G401 (cell line): ENCODE data around the gene STK24. TPM values are rescaled to one million over a fixed set of nuclear protein-coding genes. Genes with fewer than 3 reads are reported as not detected.

Experiments used
- DNase-seq: peaks from one replicate; pipeline ENCODE4 v3.0.0-alpha.2; 2015; ENCODE audit warnings: low spot score
- in situ Hi-C: cut with HindIII; loops from 2 replicates; pipeline ENCODE4 v1.10.0; 2016; ENCODE audit warnings: low sequenced_read_pairs, mixed read lengths
- total RNA-seq: library from RNA; depleted of rRNA; stranded (reverse); fragments of >200 nt; shearing (Covaris generic); gene quantifications from 2 replicates; pipeline ENCODE4 v1.2.3, GENCODE V29; 2014

Gene STK24
- total RNA-seq, 1 experiment from 2014 or later: 96.3 TPM

DNA sequence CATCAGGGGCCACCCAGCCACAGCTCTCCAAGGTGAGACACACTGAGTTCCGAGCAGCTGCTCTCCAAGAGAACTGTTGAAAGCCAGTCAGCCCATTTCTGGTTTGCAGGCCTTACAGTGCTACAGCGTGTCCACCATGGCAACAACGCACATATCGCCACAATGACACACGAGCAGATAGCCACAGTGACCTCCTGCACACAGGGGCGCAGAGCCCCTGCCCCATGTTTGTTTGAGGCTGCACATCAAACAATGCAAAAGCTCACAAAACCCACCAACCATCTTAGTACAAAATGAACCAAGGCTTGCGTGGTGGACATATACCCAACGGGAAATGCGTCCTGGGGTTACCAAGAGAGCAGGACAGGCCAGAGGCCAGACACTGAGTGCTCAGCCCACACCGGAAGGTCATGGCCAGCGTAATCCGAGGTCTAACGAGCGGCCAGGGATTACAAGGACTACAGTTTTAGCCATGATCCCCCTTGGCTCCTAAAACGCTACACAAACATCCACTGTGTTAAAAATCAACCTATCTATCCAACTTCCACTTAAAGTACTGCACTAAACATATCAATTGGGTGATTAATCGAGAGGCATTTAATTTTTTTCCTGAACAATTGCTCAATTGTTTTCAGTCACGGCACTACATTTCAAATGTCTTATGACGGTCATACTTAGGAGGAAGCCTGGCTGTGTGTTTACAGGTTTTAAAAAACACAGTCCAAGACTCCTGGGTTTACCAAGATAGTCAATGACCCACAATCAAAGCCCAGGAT, 56.0 kb downstream of the STK24 start:
- DNase-seq: no peak
- in situ Hi-C loops: no loop called here

DNA sequence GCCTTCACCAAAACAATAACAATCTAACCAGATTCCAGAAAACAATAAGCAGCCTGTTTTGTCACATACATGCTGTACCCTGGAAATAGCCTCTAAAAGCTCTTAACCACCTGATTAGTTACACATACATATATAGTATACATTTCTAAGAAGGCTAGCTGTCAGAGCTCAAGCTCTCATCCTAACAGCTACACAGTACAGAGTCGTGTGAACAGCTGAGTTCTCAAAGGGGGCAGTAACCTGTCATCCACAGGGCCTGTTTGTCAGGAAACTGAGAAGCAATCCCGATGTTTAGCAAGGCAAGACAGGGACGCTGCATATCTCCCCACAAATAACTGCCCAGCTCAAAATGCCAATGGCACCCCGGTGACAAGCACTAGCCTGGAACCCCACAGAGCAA, 56.9 kb downstream of the STK24 start:
- DNase-seq: peak; percentile 34

DNA sequence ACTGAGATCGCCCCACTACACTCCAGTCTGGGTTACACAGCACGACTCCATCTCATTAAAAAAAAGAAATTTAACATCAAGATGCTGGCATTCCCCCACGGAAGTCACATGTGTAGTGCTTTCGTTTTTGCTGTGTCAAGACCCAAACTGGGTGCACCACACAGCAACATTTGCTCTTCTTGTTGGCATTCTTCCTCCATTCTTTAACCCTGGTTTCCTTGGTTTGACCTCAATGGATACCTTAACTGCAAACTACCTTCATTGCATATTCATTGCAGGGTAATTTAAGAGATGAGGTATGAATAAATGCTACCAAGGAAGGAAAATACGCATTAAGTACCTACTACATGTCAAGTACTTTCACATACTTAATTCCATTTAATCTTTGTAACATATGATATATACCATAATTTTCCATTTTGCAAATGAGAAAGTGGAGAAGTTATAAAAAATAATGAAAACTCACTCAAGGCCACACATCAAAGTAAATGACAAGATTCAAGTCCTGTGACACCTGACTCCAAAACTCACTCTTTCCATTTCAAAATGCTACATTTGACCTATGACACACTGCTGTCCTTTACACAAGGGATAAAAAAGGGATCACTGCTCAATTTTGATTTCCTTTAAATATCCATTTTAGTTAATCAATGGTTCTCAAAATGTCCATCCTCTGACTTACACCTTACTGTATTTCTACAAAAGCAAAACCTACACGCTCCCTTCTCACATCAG, 59.2 kb downstream of the STK24 start:
- no peak for DNase-seq
- in situ Hi-C loops: no loop called here

More for the DNA sequence above, 56.9 kb downstream of the STK24 start:
- in situ Hi-C loops: no loop called here

GRCh38 chr13:98515818-98516465, 61.0 kb downstream of the STK24 start:
- in situ Hi-C loops: no loop called here
- DNase-seq: no peak

- DNase-seq: no peak
- in situ Hi-C loops: no loop called here
These were observed 62.6 kb downstream of the STK24 start for GRCh38 chr13:98514288-98514687.

DNA sequence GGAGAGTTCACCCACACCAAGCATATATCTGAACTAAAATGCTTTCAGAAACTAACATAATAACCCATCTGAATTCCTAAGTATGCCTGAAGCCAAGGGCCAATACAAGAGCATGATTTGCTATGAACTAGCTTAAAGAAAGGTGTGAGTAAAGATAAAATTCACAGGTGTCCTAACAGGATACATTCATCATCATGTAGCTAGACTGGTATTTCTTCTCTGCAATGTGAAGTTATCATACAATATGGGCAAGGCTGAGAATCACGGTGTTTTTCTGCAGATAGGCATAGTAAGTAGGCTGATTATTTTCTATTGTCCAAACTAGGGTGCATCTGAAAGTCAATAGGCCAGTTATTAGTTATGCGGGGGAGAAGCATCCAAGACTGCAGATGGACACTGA, 63.1 kb downstream of the STK24 start:
- in situ Hi-C loops: no loop called here

DNA sequence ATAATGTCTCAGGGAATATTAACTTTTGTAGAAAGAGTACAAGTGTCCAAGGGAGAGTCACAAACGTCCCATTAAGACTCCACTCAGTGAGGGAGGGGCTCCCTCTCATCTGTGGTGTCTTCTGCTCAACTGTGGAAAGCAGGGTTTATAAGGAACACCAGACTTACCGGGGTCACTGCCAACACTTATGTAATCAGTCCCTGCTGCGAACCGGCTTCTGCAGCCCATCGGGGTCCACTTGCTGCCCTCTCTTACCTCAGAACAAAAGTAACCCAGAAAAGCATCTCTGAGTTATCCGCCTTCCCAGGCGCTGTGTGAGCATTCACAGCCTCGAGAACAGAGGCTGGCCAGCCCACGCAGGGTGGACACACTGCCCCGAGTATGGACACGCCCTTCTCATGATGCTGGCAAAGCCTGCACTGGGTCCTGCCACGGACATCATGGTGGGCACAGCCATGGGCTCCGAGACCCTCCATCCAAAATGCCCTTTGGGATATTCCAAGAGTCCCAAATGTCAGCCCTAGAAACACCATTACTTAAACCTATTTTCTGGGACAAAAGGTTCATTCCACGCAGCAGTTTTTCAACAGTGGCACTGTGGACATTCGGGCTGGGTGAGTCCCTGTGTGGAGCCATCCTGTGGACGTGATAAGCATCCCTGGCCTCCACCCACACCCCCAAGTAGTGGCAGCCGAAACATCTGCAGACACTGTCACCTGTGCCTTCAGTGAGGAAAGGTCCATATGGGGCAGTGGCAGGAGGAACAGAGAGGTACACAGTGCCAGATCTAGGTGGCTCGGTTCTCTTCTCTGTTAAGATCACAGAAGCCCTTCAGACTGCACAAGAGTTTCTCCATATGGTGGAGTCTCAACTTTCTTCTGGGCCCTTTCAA, 63.9 kb downstream of the STK24 start:
- peak; percentile 62 for DNase-seq
- in situ Hi-C loops: no loop called here

More for the DNA sequence above, 63.1 kb downstream of the STK24 start:
- no peak for DNase-seq

- in situ Hi-C loops: no loop called here
- DNase-seq: no peak
These were observed 65.5 kb downstream of the STK24 start for GRCh38 chr13:98511435-98511834.

GRCh38 chr13:98510156-98510509, 66.8 kb downstream of the STK24 start:
- DNase-seq: no peak
- in situ Hi-C loops: no loop called here

- DNase-seq: no peak
- in situ Hi-C loops: no loop called here
These were observed 67.4 kb downstream of the STK24 start for GRCh38 chr13:98509271-98510155.

- in situ Hi-C loops: no loop called here
These were observed 68.2 kb downstream of the STK24 start for GRCh38 chr13:98508685-98509084.

GRCh38 chr13:98508280-98508679, 68.6 kb downstream of the STK24 start:
- in situ Hi-C loops: no loop called here

More at GRCh38 chr13:98508685-98509084, 68.2 kb downstream of the STK24 start:
- DNase-seq: no peak

GRCh38 chr13:98507282-98507797, 69.6 kb downstream of the STK24 start:
- DNase-seq: peak; percentile 79
- in situ Hi-C loops: no loop called here

More at GRCh38 chr13:98508280-98508679, 68.6 kb downstream of the STK24 start:
- DNase-seq: no peak

DNA sequence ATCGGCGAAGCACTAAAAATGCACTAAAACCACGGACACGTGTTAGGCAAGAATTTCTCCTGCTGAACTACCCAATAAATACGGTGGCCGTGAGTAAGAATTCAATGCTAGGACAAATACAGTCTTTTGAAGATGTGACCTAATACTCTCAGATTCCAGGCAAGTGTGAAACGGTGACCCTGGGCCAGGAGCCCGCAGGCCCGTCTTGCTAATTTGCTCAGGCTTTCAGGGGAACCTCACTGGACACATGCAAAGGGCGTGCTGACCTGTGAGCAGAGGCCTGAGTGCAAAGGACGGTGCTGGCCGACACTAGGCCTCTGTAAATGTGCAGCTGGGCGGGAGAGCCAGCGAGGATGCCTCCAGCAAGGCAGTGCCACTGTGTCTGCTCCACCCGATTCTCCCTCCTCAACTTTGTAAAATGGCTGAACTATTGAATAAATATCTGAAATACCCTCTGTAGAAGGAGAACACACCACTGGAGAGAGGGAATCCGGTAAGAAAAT, 70.1 kb downstream of the STK24 start:
- in situ Hi-C loops: no loop called here
- no peak for DNase-seq

DNA sequence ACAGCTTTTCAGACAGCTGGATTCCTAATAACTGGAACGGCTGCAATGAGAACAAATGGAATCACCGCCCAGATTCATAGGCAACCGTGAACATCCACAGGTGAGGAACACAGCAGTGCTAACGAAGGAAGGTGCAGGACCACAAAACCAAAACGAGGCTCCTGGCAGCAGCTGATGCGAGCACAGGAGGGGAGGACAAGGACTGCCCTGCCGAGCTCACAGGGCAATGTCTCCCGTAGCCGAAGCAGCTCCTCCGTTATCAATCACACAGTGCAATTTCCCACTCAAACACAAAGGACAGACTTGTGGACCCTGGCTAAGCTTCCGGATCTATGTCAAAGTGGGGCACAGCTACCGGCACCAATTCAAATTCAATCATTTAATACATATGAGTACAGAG, 70.6 kb downstream of the STK24 start:
- peak; percentile 69 for DNase-seq
- in situ Hi-C loops: no loop called here

DNA sequence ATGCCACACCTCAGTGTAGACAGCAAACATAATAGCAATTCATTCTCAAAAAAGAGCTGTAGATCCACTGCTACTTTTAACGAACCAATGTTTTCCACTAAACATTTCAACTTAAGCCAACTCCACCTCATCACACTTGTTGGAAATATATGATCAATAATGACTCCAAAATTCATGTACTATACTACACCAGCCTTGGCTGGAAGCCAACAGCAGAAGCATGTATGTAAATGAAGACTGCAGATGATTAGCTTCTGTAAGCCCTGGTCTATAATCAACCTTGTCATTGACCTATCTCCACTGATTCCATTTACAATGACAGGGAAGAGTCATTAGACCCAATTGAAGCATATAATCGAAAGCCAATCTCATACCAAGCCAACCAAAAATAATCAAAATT, 71.7 kb downstream of the STK24 start:
- no peak for DNase-seq
- in situ Hi-C loops: no loop called here

DNA sequence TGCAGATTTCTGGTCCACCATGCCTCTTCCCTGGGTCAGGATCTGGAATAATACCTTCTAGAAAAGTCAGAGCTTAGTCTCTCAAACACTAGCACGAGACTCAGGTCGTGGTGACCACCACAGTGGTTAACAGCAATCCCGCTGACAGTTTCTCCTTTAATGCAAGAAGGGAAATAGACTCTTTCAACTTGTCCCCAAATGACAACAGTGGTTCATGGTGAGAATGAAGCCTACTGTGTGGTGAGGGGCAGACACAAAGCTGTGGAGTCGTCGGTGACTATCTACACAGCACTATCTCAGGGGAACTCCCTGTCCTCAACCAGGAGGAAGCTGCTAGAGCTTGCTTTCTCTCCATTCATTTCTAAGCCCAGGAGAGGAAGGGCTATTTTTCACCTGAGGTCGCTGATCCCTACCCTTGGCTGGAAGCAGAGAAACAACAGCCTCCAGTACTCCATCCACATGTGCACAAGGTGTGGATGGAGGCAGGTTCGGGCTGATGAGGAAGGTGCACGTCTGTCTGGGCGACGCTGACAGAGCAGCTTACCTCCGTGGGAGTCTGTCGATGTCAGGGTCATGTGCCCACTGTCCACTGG, 72.4 kb downstream of the STK24 start:
- no peak for DNase-seq
- in situ Hi-C loops: no loop called here

GRCh38 chr13:98504029-98504351, 72.9 kb downstream of the STK24 start:
- no peak for DNase-seq
- in situ Hi-C loops: no loop called here
